B cell (primary cell): ENCODE results near the gene WDFY2. TPM values are rescaled to one million over a fixed set of nuclear protein-coding genes. Genes with fewer than 3 reads are reported as not detected.
A peak's percentile ranks its signal among the peaks of the same experiment; 100 is the strongest.

Experiments
- ATAC-seq: fragments of 200-7000 bp; cut with Tn5 transposase; one replicate; pipeline ENCODE4 v1.10.0; 2021; ENCODE audit warnings: low read depth, mild to moderate bottlenecking, moderate number of reproducible peaks, moderate library complexity
- CTCF ChIA-PET: fragments of 350-600 bp; sonication (Branson Sonifier 250); formaldehyde crosslinking; loops from one replicate; lab custom pipeline; 2021; ENCODE audit warnings: antibody characterized with exemption, inconsistent platforms; lab: Charles Lee
- POLR2A ChIA-PET: fragments of 350-600 bp; sonication (Branson Sonifier 250); formaldehyde crosslinking; loops from one replicate; lab custom pipeline; 2021; ENCODE audit warnings: antibody characterized with exemption; lab: Charles Lee
- DNase-seq: peaks from one replicate; pipeline ENCODE4 v3.0.0; 2013
- H2AFZ ChIP-seq: 2 replicates; pipeline ENCODE4 v1.6.1; 2012; ENCODE audit warnings: mild to moderate bottlenecking, low read depth, low read length; ENCODE audit not compliant: insufficient read depth, poor library complexity, severe bottlenecking
- H3K27ac ChIP-seq, 2 donors: 1 replicate in 1 of 2; 2 replicates in 1 of 2; pipeline ENCODE4 v1.5.1; 2012 to 2013; ENCODE audit warnings: low read length in 2 of 2, mild to moderate bottlenecking in 2 of 2, moderate library complexity in 1 of 2
- H3K27me3 ChIP-seq, 4 experiments: fragments of 200-600 bp in 1 of 4; sonication (generic) in 1 of 4; replicated peaks in 1 of 4; 1 replicate in 2 of 4; 2 replicates in 2 of 4; pipeline versions ENCODE4 v1.6.1 to v1.7.0; 2013 to 2016; ENCODE audit warnings: low read length in 3 of 4, mild to moderate bottlenecking in 2 of 4, mixed read lengths in 1 of 4, moderate library complexity in 1 of 4; ENCODE audit not compliant: insufficient read depth in 4 of 4, control insufficient read depth in 3 of 4; ENCODE audit errors: control extremely low read depth in 1 of 4
- H3K36me3 ChIP-seq, 2 experiments: replicated peaks in 1 of 2; 1 replicate in 1 of 2; 2 replicates in 1 of 2; pipeline versions ENCODE4 v1.6.1 to v1.7.1; 2013; ENCODE audit warnings: low read length in 1 of 2; ENCODE audit not compliant: insufficient read depth in 2 of 2, control insufficient read depth in 1 of 2; ENCODE audit errors: control extremely low read depth in 1 of 2, extremely low read depth in 1 of 2
- H3K4me1 ChIP-seq, 2 donors: fragments of 200-600 bp in 1 of 2; sonication (generic) in 1 of 2; 1 replicate in 1 of 2; 2 replicates in 1 of 2; pipeline versions ENCODE4 v1.5.1 to v1.6.1; 2013 to 2017; ENCODE audit warnings: low read length in 2 of 2; ENCODE audit not compliant: control insufficient read depth in 2 of 2, insufficient read depth in 2 of 2
- H3K4me2 ChIP-seq: replicated peaks from 2 replicates; pipeline ENCODE3; 2012; ENCODE audit warnings: mild to moderate bottlenecking, low read depth, low read length; ENCODE audit not compliant: poor library complexity, severe bottlenecking
- H3K4me3 ChIP-seq, 5 experiments: fragments of 200-600 bp in 1 of 5; sonication (generic) in 1 of 5; 1 replicate in 3 of 5; 2 replicates in 2 of 5; pipeline versions ENCODE4 v1.5.1 to v1.7.0; 2011 to 2016; ENCODE audit warnings: low read length in 4 of 5, mild to moderate bottlenecking in 4 of 5, low read depth in 2 of 5, control low read depth in 1 of 5, moderate library complexity in 1 of 5; ENCODE audit not compliant: insufficient read depth in 1 of 5; ENCODE audit errors: control extremely low read depth in 1 of 5, extremely low read depth in 1 of 5
- H3K79me2 ChIP-seq: fragments of 200-600 bp; sonication (generic); one replicate; pipeline ENCODE4 v1.6.0; 2016; ENCODE audit warnings: low read length; ENCODE audit not compliant: control insufficient read depth, insufficient read depth
- H3K9ac ChIP-seq: fragments of 200-600 bp; sonication (generic); 2 replicates; pipeline ENCODE4 v1.6.1; 2017; ENCODE audit warnings: mild to moderate bottlenecking, low read length, moderate library complexity
- H3K9me3 ChIP-seq, 3 donors: one replicate each; pipeline versions ENCODE4 v1.6.1 to v1.7.1; 2013; ENCODE audit warnings: low read length in 2 of 3; ENCODE audit not compliant: control insufficient read depth in 2 of 3, insufficient read depth in 1 of 3; ENCODE audit errors: control extremely low read depth in 1 of 3
- H4K20me1 ChIP-seq: 2 replicates; pipeline ENCODE4 v1.6.0; 2012; ENCODE audit warnings: mild to moderate bottlenecking, low read length; ENCODE audit not compliant: insufficient read depth, control insufficient read depth, poor library complexity, severe bottlenecking
- H3K27ac Mint-ChIP-seq: one replicate; pipeline ENCODE4 v1.8.0; 2021; ENCODE audit warnings: mixed read lengths
- H3K27me3 Mint-ChIP-seq: one replicate; pipeline ENCODE4 v1.8.0; 2021; ENCODE audit warnings: mixed read lengths
- H3K4me1 Mint-ChIP-seq: one replicate; pipeline ENCODE4 v1.8.0; 2021; ENCODE audit warnings: mixed read lengths
- H3K4me3 Mint-ChIP-seq: one replicate; pipeline ENCODE4 v1.8.0; 2021; ENCODE audit warnings: mixed read lengths
- H3K9me3 Mint-ChIP-seq: one replicate; pipeline ENCODE4 v1.8.0; 2022; ENCODE audit warnings: mixed read lengths; ENCODE audit not compliant: insufficient read depth
- CTCF ChIP-seq: fragments of 200-600 bp; IDR thresholded peaks from one replicate; pipeline ENCODE4 v1.8.0; 2022; ENCODE audit warnings: antibody characterized with exemption, mild to moderate bottlenecking
- EZH2 ChIP-seq: IDR thresholded peaks from 2 replicates; pipeline ENCODE4 v1.6.1; 2012; ENCODE audit warnings: borderline replicate concordance, low read depth, mild to moderate bottlenecking, moderate library complexity, low read length; ENCODE audit not compliant: insufficient read depth, poor library complexity, severe bottlenecking
- WGBS: methylation state at CpG from one replicate; pipeline ENCODE4 v1.1.5; 2013; ENCODE audit warnings: missing lambda C conversion rate; ENCODE audit not compliant: insufficient coverage; 5-methylcytosine and 5-hydroxymethylcytosine counted together
- intact Hi-C: fragments of 100-400 bp; cut with micrococcal nuclease; formaldehyde crosslinking; loops from one replicate; pipeline ENCODE4 v1.10.0; 2022
- polyA plus RNA-seq: library from polyadenylated mRNA; depleted of rRNA; stranded (reverse); fragments of >200 nt; gene quantifications from 2 replicates; pipeline ENCODE4 v1.2.3, GENCODE V29; 2012
- total RNA-seq, 2 donors: library from RNA; stranded (reverse); fragments of 120-200 nt in 1 of 2; gene quantifications; 1 replicate in 1 of 2; 2 replicates in 1 of 2; pipeline versions ENCODE4 v1.2.3 to v1.2.4, GENCODE V29; 2013 to 2022

The WDFY2 gene
- total and polyA plus RNA-seq, 2 donors (not counting 1 experiment from before 2014, with no cell fraction given): 12.4 to 47.7 TPM

DNA sequence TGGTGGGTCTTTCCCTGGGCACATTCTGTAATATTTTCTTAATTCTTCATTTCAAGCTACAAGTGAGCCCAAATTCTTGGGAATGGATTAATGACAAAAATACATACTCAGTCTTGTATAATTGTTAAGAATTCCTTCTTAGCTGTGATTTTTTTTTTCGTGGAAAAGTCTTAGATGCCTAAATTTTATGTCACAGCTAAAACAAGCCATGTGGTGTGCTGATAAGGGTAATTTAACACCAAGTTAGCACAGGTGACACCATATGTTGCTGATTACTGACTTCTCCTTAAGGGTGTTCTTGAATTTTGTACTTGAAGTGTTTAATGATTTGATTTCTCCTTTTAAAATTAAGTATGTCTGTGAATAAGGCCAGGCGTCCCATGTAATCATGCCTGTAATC, 29.3 kb downstream of the WDFY2 start:
- H3K36me3 ChIP-seq: no peaks in the 10 kb centered on the region
- intact Hi-C loops: no loop called here
- peak overlapping the region; percentile 51 for H3K4me3 Mint-ChIP-seq
- no peak overlapping the region for H2AFZ ChIP-seq
- H3K27me3 Mint-ChIP-seq: no peaks in the 10 kb centered on the region
- H3K79me2 ChIP-seq: peaks cover 74% of the 10 kb centered on the region
- H3K9me3 ChIP-seq: no peaks in the 10 kb centered on the region
- no peaks in the 10 kb centered on the region for H3K9me3 Mint-ChIP-seq
- H3K4me1 Mint-ChIP-seq: peaks cover 60% of the 10 kb centered on the region
- peak overlapping the region; percentile 70 for H3K27ac Mint-ChIP-seq
- no CpG with 5 or more reads among the region's 2 CpGs for WGBS
- H3K4me1 ChIP-seq: peaks cover 52 to 54% of the 10 kb centered on the region in 2 donors
- TF ChIP-seq EZH2 (no peak), CTCF (no peak)
- ATAC-seq (no peak), DNase-seq (no peak)
- H4K20me1 ChIP-seq: peaks cover 15% of the 10 kb centered on the region
- peak overlapping the region; percentile 22 to 67 for H3K27ac ChIP-seq
- CTCF ChIA-PET: interaction anchor here (0.9 to 1.9 kb wide), 6 partner anchors 8 to 837 kb away, joined by 3 to 8 read pairs (median 4); partner anchors contain the start of genes INTS6, VPS36 and WDFY2
- H3K9ac ChIP-seq: no peak overlapping the region
- H3K27me3 ChIP-seq: no peaks in the 10 kb centered on the region
- peak overlapping the region; percentile 51 for H3K4me2 ChIP-seq
- H3K4me3 ChIP-seq: no peak overlapping the region
- POLR2A ChIA-PET: interaction anchor here (1.2 to 1.3 kb wide), 2 partner anchors 28 to 160 kb away, joined by 3 to 4 read pairs; no protein-coding TSS in a partner anchor

GRCh38 chr13:51614350-51614786, 30.1 kb downstream of the WDFY2 start:
- no peaks in the 10 kb centered on the region for H3K9me3 ChIP-seq
- TF ChIP-seq EZH2 (no peak), CTCF (no peak)
- peak overlapping the region; percentile 66 for H3K9ac ChIP-seq
- intact Hi-C loops: loop anchor here (1.0 to 2.0 kb wide), 2 partner anchors 14 to 30 kb away; partner anchors contain the start of gene WDFY2
- peaks cover 52% of the 10 kb centered on the region for H3K4me1 Mint-ChIP-seq
- H3K4me2 ChIP-seq: peak overlapping the region; percentile 81
- WGBS: 44% methylated on average over 2 of the region's 8 CpGs
- ATAC-seq: peak; percentile 83
- no peaks in the 10 kb centered on the region for H3K27me3 Mint-ChIP-seq
- H3K27ac Mint-ChIP-seq: peak overlapping the region; percentile 98
- ChIA-PET CTCF (interaction anchor here (0.6 to 1.9 kb wide), 7 partner anchors 9 to 328 kb away, joined by 3 to 8 read pairs (median 5); partner anchors contain the start of genes INTS6 and WDFY2), POLR2A (interaction anchor here (0.6 kb wide), 1 partner anchor 32 kb away, joined by 4 read pairs; no protein-coding TSS in a partner anchor)
- H3K9me3 Mint-ChIP-seq: no peaks in the 10 kb centered on the region
- peak overlapping the region; percentile 6 to 56 (median 48) for H3K4me3 ChIP-seq
- peak; percentile 69 for DNase-seq
- no peaks in the 10 kb centered on the region for H3K27me3 ChIP-seq
- H3K4me1 ChIP-seq: peaks cover 44 to 46% of the 10 kb centered on the region in 2 donors
- peak overlapping the region; percentile 68 for H2AFZ ChIP-seq
- peak overlapping the region; percentile 88 for H3K4me3 Mint-ChIP-seq
- H4K20me1 ChIP-seq: peaks cover 15% of the 10 kb centered on the region
- H3K27ac ChIP-seq: peak overlapping the region; percentile 55 to 86
- H3K79me2 ChIP-seq: peaks cover 83% of the 10 kb centered on the region
- H3K36me3 ChIP-seq: no peaks in the 10 kb centered on the region
